ENCODE data around the gene PKHD1.
A peak's percentile ranks its signal among the peaks of the same experiment; 100 is the strongest.
"Not testable (repeated sequence)": the region's sequence is repeated elsewhere in the genome, so short reads cannot be mapped to it uniquely, and the experiment has no call there.

PKHD1 gene

GRCh38 chr6:51995214-51995755, 92.1 kb downstream of the PKHD1 start:
- DNase-seq (ENCODE audit: low spot score), result no peak

GRCh38 chr6:51992876-51993275, 94.5 kb downstream of the PKHD1 start:
- DNase-seq (ENCODE audit: low spot score), result no peak

DNA sequence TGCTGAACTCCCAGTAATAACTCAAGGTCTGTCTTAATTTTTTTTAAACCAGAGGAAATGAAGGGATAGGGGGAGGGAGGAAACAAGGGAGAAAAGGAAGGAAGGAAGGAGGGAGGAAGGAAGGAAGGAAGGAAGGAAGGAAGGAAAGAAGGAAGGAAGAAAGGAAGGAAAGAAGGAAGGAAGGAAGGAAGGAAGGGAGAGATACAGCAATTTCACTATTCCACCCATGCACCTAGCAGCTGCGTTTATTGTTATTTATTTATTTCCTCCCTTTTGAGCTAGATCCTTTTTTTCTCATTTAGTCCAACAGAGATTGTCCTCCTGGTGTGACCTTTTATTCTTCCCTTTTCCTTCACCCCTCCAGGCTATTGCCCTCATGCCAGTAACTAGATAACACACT, 97.6 kb downstream of the PKHD1 start:
- no peak for DNase-seq (ENCODE audit: low spot score)

- DNase-seq (ENCODE audit: low spot score), result no peak
Measured at GRCh38 chr6:51986864-51987263, 100.5 kb downstream of the PKHD1 start.

DNA sequence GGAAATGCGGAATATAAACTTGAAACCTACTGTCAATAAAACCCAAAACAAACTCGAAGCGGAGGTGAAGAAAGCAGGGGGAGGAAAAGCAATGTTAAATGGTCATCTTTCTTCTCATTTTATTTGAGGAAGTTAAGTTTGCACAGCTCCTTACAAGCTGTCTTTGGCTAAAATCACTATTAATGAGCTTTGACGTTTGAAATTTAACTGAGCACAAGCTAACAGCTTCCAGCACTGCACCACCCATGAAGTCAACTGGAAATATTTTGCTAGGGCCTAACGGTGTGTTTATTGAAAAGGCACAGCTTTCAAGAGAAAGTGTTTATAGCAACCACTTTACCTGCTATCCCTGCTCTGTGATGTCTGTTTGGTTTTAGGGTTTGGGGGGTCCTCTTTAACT, 103.8 kb downstream of the PKHD1 start:
- no peak for DNase-seq (ENCODE audit: low spot score)

- not testable (repeated sequence) for DNase-seq (ENCODE audit: low spot score)
Measured at GRCh38 chr6:51982695-51983094, 104.7 kb downstream of the PKHD1 start.

GRCh38 chr6:51976374-51976773, 111.0 kb downstream of the PKHD1 start:
- DNase-seq (ENCODE audit: low spot score), result no peak

- DNase-seq (ENCODE audit: low spot score), result no peak
Measured at GRCh38 chr6:51972659-51973058, 114.8 kb downstream of the PKHD1 start.

GRCh38 chr6:51968265-51968664, 119.1 kb downstream of the PKHD1 start:
- DNase-seq (ENCODE audit: low spot score), result no peak

GRCh38 chr6:51965222-51965801, 122.1 kb downstream of the PKHD1 start:
- DNase-seq (ENCODE audit: low spot score), result no peak

GRCh38 chr6:51963980-51964379, 123.4 kb downstream of the PKHD1 start:
- DNase-seq (ENCODE audit: low spot score), result no peak

GRCh38 chr6:51962354-51962753, 125.1 kb downstream of the PKHD1 start:
- no peak for DNase-seq (ENCODE audit: low spot score)

DNA sequence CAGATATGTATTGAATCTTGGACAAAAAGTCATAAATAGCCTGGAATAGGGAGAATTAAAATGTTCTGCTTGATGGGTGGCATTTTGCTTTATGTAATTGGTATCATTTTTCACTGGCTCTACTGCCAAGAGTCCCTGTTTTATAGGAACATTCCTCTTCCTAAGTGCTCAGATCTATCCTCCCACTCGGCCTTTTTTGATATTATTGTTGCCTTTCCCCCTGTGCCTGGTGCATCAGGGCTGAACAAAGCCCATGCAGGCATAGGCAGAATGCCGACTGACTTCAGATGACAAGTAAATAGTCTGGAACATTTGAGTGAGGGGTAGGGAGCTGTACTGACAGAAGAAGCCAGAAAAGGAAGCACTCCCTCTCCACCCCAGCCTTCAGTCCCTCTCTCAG, 127.0 kb downstream of the PKHD1 start:
- DNase-seq (ENCODE audit: low spot score), result no peak

DNA sequence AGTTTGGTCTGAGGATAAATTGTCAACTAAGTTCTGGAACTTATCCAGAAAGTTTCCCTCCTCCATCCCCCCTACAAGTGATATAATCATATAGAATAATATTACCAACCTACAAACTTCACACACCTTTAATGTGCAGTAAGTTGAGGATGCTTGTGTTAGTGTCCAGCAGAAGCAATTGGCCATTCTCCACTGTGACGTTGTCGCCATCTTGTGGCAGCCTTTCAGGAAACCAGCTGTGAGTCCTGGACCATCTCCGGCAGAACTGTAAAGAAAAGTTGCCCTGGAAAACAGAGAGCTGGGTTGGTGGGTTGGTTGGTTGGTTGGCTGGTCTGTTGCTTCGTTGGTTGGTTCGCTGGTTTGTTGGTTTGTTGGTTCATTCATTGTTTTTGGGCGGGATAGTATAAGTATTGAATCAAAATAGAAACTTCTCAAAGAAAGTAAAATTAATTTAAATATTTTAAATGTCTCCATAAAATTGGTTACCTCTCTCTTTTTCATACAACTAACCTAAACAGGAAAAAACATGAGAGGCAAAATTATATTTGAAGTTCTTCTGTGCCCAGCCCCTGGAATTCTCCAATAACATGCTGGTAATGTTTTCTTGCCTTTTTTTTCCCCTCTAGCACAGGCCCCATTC, 127.5 kb downstream of the PKHD1 start:
- peak; percentile 70 for DNase-seq (ENCODE audit: low spot score)

DNA sequence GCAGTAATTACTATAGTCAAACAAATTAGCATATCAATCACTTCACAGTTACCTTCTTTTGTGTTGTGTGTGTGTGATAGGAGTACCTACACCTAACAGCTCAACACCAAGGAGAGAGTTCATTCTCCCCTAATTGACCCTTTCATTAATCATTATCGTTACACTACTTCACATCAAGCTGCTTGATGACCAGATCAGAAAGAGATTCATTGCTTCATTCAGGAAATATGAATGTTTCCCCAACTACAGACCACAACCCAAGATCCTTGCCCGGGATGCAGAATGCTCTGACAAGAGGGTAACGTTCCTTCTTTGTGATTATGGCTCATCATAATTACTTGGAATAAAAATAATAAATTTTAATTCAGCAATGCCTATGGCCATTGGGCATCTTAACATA, 132.7 kb downstream of the PKHD1 start:
- no peak for DNase-seq (ENCODE audit: low spot score)

GRCh38 chr6:51953246-51953645, 134.2 kb downstream of the PKHD1 start:
- no peak for DNase-seq (ENCODE audit: low spot score)

- no peak for DNase-seq (ENCODE audit: low spot score)
Measured at GRCh38 chr6:51951924-51952323, 135.5 kb downstream of the PKHD1 start.

GRCh38 chr6:51949526-51949925, 137.9 kb downstream of the PKHD1 start:
- DNase-seq (ENCODE audit: low spot score), result no peak

DNA sequence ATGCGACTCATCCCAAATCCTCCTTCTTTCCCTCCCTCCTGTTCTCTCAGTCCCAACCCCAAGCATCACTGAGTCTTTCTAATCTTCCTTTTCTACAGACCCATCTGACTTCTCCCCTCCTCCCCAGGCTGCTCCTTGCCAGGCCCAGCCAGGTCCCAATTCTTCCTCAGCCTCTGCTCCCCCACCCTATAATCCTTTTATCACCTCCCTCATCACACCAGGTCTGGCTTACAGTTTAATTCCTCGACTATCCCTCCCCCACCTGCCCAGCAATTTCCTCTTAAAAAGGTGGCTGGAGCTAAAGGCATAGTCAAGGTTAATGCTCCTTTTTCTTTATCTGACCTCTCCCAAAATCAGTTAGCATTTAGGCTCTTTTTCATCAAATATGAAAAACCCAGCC, 147.7 kb downstream of the PKHD1 start:
- DNase-seq (ENCODE audit: low spot score), result not testable (repeated sequence)

- DNase-seq (ENCODE audit: low spot score), result no peak
Measured at GRCh38 chr6:51936531-51937290, 150.7 kb downstream of the PKHD1 start.

DNA sequence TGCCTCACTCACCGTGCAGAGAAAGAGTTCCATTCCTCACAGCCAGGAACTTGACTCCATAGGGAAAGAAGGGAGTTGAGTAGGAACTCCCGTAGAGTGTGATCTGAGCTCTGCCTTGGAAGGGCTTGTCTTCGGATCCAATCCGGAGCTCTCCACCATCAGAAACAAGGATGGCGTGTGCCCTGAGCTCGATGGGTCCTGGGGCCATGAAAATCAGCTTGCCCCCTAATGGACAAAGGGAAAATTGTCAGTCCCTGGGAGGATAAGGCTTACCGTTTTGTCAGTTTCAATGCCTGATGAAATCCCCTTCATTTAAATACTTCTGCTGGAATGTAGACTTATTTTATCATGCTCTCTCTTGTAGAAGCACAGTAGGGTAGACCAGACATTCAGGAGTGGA, 153.3 kb downstream of the PKHD1 start:
- peak; percentile 39 for DNase-seq (ENCODE audit: low spot score)

DNA sequence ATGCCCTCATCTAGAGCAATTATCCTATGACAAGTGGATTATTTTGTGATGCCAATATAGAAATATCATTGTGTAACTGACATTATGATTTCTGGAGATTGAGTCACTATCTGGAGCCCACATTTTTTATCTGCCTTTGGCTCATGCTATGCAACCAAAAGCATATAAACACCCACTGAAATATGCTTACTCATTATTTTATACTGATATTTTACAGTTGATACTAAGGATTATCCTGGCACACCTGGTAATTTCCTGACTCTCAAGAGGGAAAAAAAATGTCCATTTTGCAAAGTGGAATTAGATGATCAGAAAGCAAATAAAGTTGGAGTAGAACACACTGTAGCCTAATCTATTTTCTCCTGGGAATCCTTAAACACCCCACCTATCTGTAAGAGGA, 154.5 kb downstream of the PKHD1 start:
- no peak for DNase-seq (ENCODE audit: low spot score)

DNA sequence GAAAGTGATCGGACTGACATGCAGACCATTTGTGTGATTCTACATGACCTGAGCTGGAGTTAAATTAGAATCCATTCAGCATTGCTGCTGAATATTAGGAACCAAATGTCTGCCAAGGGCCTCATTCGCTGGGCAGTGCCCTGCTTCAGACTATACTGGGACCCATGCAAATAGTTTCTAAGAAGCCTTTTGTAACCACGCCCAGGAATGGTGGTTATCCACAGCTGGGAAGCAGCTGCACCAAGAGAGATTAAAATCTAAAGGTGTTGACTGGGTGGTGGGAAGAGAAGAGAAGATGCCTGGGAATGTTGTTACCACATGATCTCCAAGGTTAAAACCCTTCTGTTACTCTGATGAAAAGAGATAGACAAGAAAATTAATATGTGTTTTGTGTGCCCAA, 156.8 kb downstream of the PKHD1 start:
- no peak for DNase-seq (ENCODE audit: low spot score)

Data from NAMALWA (cell line).